ENCODE measurements around the gene VARS2.

DNA sequence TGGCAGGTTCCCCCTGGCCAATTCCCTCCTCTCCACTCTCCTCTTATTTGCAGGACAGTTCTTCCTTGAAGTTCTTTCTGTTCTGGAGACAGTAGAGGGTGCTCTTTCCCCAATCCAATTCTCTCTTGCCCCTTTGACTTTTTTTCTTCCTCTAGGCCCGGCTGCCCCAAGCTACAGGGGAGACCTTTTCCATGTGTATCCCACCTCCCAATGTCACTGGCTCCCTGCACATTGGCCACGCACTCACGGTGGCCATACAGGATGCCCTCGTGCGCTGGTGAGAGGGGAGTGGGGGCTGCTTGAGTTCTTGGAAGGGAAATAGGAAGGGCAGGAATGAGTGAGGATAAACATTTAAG lies 1.5 kb downstream of the VARS2 start:
- TF ChIP-seq, protein P1, sequence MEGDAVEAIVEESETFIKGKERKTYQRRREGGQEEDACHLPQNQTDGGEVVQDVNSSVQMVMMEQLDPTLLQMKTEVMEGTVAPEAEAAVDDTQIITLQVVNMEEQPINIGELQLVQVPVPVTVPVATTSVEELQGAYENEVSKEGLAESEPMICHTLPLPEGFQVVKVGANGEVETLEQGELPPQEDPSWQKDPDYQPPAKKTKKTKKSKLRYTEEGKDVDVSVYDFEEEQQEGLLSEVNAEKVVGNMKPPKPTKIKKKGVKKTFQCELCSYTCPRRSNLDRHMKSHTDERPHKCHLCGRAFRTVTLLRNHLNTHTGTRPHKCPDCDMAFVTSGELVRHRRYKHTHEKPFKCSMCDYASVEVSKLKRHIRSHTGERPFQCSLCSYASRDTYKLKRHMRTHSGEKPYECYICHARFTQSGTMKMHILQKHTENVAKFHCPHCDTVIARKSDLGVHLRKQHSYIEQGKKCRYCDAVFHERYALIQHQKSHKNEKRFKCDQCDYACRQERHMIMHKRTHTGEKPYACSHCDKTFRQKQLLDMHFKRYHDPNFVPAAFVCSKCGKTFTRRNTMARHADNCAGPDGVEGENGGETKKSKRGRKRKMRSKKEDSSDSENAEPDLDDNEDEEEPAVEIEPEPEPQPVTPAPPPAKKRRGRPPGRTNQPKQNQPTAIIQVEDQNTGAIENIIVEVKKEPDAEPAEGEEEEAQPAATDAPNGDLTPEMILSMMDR (IDR thresholded peaks at IDR 0.05), result peak in 1 of 2 donors; percentile 50
- TF ChIP-seq POLR2AphosphoS5 (IDR thresholded peaks at IDR 0.05) (no peak), POLR2A (IDR thresholded peaks at IDR 0.05) (no peak)
